T1000 (cell line): ENCODE data around the gene ZNF24.

Source experiments
- DNase-seq: peaks from one replicate; lab custom pipeline; 2025; ENCODE audit warnings: mixed read lengths; lab: John Stamatoyannopoulos, UW

ZNF24 gene

DNA sequence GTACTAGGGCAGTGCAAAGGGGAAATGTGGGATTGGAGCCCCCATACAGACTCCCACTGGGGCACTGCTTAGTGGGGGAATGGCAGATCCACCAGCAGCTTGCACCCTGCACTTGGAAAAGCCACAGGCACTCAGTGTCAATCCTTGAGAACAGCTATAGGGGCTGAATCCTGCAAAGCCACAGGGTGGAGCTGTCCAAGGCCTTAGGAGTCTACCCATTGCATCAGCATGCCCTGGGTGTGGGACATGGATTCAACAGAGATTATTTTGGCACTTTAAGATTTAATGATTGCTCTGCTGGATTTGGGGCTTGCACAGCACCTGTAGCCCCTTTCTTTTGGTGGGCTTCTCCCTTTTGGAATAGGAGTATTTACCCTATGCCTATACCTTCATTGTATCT, 8.6 kb upstream of the ZNF24 start:
- DNase-seq = no peak

DNA sequence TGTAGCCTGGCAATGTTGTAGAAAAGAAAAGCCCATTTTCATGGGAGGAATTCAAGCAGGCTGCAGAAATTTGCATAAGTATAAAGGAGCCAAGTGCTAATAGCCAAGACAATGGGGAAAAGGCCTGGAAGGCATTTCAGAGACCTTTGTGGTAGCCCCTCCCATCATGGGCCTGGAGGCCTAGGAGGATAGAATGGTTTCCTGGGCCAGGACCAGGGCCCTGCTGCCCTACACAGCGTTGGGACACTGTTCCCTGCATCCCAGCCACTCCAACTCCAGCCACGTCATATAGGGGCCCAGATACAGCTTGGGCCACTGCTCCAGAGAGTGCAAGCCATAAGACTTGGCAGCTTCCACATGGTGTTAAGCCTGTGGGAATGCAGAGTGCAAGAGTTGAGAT, 8.1 kb upstream of the ZNF24 start:
- no peak for DNase-seq

GRCh38 chr18:35348001-35348400, 3.8 kb upstream of the ZNF24 start:
- no peak for DNase-seq

- no peak for DNase-seq
Measured at GRCh38 chr18:35345950-35346349, 1.7 kb upstream of the ZNF24 start.

DNA sequence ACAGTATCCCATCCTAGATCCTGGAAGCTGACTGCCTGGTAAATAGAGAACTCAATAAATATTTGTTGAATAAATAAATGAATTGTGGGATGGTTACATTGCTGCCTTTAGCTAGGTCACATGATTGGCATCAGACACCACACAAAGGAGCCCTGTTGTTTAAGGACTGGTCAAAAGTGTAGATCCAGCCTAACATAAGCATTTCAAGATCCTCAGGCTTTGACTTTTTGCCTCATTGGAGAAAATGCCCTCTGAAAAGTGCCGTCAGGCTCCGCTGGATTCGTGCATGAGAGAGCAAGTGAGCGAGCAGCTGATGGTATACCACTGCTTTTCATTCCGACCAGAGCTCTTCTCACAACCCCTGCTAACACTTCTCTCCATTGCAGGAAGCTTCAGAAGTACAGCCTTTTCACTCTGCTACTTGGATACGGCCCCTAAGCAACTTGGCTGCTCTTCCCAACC, 1.3 kb upstream of the ZNF24 start:
- DNase-seq = no peak

- no peak for DNase-seq
Measured at GRCh38 chr18:35344736-35345459, 678 bp upstream of the ZNF24 start.

GRCh38 chr18:35343488-35343935, 708 bp downstream of the ZNF24 start:
- no peak for DNase-seq

GRCh38 chr18:35337286-35337685, 6.9 kb downstream of the ZNF24 start:
- no peak for DNase-seq

DNA sequence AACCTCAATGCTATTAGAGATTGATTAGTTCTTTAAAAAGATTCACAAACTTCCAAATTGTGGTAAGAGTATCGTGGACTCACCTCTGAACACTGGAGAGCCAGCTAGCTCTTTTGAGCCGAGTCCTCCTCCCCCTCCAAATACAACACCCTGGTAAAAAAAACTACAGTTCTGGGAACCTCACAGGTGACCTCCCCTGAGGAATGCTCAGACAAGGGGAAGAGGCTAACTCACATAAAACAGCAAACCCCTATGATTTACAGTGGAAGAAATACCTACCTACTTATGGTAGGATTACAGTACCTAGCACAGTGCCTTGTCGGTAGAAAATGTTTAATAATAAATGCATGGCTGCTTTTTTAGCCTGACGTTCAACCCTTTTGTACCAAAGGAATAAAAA, 8.4 kb downstream of the ZNF24 start:
- no peak for DNase-seq

DNA sequence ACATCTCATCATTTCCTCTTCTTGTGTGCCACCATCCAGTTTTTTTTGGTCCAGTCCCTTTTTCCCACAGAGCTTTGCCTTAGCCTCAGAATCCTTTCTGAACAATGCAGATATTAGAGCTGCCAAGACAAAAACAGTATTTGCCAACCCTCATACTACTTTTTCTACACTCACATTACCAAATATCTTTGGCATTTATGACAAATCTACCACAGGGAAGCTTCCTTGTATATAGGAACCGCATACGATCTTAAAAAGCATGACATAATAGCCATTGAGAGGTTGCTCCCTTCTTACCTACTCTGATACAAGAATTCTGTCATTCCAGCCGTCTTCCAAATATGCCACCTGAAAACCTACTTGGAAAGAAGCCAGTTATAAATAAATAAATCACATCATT, 9.4 kb downstream of the ZNF24 start:
- DNase-seq = no peak

GRCh38 chr18:35334212-35334611, 10.0 kb downstream of the ZNF24 start:
- no peak for DNase-seq

DNA sequence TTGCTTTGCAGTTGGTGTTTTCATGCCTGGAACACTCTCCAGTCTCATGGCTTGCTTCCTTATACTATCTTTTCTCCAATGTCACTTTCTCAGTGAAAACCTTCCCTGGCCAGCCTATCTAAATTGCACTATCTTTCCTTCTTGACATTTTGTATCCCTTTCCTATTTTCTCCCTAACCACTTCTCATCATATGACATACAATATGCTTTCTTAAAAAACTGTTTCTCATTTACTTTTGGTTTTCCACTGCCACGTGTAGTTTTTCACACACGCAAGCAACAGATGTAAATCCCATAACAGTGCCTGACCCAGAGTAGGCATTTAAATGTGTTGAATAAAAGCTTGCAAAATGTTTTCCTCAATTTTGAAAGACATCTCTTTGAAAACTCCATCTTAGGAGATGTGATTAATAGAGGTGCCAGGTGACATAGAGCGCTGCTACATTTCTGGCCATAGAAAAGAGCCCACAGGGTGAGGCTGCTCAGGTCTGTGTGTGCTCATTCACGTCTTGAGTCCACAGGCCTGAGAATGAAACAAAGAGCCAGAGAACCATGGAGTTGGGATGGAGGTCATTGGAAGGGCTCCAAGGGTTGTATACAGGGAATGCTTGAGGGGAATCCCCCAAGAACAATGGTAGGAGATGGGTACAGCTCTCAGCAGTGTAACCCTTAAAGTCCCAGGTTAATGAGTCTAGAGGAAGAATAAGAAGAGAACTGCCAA, 12.7 kb downstream of the ZNF24 start:
- no peak for DNase-seq

DNA sequence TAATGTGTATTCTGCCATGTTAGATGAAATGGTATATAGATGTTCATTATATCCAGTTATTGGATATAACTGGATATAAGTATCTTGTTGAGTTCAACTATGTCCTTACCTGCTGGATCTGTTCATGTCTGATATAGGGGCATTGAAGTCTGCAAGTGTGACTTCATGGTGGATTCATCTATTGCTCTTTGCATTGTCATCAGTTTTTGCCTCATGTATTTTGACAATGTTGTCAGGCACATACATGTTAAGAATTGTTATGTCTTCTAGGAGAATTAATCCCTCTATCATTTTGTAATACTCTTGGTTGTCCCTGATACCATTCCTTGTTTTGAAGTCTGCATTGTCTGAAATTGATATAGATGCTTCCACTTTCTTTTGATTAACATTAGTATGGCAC, 15.4 kb downstream of the ZNF24 start:
- DNase-seq = no peak

- no peak for DNase-seq
Measured at GRCh38 chr18:35326695-35327387, 17.4 kb downstream of the ZNF24 start.

GRCh38 chr18:35324926-35325655, 19.1 kb downstream of the ZNF24 start:
- DNase-seq = no peak

DNA sequence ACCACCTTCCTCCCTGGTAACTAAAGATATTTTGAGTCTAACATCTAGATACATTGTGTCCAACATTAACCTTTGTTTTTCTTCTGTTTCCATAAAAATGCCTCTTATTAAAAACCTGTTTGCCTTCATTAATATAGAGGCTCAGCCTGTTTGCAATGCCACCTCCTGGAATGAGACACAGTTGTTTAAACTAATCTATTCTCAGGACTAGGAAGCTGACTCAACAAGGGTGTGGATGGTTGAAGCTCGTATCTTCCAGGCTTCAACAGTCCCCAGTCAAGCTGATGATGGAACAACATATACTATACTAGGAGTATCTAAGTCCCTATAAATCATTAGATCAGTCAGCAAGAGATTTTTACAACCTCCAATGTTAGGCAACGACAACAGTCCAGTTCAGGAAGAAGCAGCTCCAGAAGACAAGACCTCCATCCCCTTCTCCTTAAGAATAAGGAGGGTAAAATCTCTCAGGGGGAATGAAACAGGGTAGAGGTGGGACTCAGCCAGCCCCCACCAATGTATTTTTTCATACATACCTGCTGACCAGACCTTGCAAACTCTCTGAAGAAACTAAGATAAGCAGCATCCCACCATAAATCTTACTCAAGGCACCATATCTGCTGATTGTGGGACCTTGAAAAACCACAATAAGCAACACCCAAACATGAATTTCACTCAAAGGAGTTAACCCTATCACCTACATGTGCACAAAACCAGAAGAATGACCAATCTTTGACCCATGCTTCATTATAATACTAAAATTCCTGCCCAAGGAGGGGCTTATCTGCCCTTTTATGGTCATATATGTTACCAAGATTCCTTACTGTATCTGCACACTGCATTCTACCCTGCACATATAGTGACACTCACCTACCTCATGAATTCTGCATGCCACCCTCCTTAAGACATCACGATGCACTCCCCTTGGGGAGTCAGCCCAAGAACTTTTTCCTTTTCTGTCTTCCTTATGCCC, 21.4 kb downstream of the ZNF24 start:
- no peak for DNase-seq

GRCh38 chr18:35311496-35311895, 32.7 kb downstream of the ZNF24 start:
- DNase-seq = no peak

DNA sequence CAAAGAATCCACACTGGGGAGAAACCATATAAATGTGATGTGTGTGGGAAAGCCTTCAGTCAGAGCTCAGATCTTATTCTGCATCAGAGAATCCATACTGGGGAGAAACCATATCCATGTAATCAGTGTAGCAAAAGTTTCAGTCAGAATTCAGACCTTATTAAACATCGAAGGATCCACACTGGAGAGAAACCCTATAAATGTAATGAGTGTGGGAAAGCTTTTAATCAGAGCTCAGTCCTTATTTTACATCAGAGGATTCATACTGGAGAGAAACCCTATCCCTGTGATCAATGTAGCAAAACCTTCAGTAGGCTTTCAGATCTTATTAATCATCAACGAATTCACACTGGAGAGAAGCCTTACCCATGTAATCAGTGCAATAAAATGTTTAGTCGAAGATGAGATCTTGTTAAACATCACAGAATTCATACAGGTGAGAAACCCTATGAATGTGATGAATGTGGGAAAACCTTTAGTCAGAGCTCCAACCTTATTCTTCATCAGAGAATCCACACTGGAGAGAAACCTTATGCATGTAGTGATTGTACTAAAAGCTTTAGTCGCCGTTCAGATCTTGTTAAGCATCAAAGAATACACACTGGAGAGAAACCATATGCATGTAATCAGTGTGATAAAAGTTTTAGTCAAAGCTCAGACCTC, 37.5 kb downstream of the ZNF24 start:
- no peak for DNase-seq

GRCh38 chr18:35303610-35304009, 40.6 kb downstream of the ZNF24 start:
- DNase-seq = no peak

- no peak for DNase-seq
Measured at GRCh38 chr18:35296060-35296459, 48.2 kb downstream of the ZNF24 start.
